ENCODE results near the gene MTX3. TPM values are rescaled to one million over a fixed set of nuclear protein-coding genes. Genes with fewer than 3 reads are reported as not detected.
A peak's percentile ranks its signal among the peaks of the same experiment; 100 is the strongest.

MTX3 gene
- total and polyA plus RNA-seq, 2 experiments from 2014 or later = 7.3 to 16.7 TPM

DNA sequence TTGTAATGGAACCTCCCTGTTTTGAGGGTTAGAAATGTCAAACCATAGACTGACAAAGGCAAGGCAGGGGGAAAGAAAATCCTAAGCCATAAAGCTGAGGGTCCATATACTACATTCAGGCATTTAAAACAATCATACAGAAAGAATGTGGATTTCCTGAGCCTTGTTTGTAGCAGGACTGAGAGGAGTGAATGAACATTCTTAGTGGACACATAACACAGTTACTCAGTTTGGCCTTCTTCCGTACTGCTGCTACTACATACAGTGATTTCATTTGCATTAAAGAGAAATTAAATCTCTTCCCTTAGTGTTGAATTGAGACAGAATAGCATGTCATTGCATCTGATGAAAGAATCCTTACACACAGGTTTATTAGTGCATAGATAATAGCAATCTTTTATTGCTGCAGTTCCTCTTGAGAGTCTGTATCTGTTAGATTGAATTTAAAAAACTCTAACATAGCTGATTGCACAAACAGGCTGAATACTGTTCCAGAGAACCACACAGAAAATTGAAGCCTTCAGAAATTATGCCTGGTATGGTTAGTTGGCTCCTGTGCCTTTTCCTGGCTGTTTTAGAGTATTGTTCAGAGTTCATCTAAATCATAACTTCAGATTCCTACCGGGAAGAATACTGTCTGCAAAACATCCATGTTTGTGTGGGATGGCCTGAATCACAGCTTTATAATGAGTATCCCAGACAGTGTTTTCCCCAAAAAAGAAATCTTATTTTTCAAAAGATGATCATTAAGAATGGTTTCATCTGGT lies 2.0 kb upstream of the MTX3 start:
- no peak overlapping the region for H3K4me3 ChIP-seq
- DNase-seq (ENCODE audit: low read depth in 1 of 2, low spot score in 1 of 2) = no peak
- TF ChIP-seq, protein P1, sequence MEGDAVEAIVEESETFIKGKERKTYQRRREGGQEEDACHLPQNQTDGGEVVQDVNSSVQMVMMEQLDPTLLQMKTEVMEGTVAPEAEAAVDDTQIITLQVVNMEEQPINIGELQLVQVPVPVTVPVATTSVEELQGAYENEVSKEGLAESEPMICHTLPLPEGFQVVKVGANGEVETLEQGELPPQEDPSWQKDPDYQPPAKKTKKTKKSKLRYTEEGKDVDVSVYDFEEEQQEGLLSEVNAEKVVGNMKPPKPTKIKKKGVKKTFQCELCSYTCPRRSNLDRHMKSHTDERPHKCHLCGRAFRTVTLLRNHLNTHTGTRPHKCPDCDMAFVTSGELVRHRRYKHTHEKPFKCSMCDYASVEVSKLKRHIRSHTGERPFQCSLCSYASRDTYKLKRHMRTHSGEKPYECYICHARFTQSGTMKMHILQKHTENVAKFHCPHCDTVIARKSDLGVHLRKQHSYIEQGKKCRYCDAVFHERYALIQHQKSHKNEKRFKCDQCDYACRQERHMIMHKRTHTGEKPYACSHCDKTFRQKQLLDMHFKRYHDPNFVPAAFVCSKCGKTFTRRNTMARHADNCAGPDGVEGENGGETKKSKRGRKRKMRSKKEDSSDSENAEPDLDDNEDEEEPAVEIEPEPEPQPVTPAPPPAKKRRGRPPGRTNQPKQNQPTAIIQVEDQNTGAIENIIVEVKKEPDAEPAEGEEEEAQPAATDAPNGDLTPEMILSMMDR (IDR thresholded peaks at IDR 0.05; ENCODE audit: low read depth, low read length) = no peak

DNA sequence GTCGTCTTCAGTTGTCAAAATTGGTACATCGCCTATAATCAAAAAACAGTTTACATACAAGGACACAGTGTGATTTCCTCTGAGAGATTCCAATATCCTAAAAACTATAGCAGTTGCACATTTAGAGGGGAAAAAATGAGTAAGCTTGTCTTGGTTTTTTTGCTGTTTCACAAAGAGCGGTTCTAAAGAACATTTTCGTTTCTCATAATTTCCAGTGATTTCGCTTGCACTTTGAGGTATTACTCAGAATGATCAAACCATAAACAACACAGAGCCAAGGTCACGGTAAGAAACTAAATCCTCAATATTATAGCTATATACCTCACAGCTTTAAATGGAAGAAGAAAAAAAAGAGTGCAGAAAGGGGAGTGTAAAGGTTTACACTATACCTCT lies 861 bp downstream of the MTX3 start:
- Histone ChIP-seq H3K27ac (peak overlapping the region; percentile 88), H3K27me3 (no peaks in the 10 kb centered on the region), H3K36me3 (peaks cover 11% of the 10 kb centered on the region), H3K4me3 (peak overlapping the region; percentile 55), H3K4me1 (ENCODE audit: low read depth) (peaks cover 15% of the 10 kb centered on the region), H3K9me3 (ENCODE audit: low read depth) (no peaks in the 10 kb centered on the region)
- DNase-seq (ENCODE audit: low read depth in 1 of 2, low spot score in 1 of 2) = no peak
- TF ChIP-seq, protein P1 (IDR thresholded peaks at IDR 0.05; ENCODE audit: low read depth, low read length) = no peak

More for the DNA sequence above, 2.0 kb upstream of the MTX3 start:
- Histone ChIP-seq H3K27ac (no peak overlapping the region), H3K27me3 (no peaks in the 10 kb centered on the region), H3K4me1 (ENCODE audit: low read depth) (peaks cover 15% of the 10 kb centered on the region), H3K36me3 (peaks cover 6% of the 10 kb centered on the region), H3K9me3 (ENCODE audit: low read depth) (no peaks in the 10 kb centered on the region)

DNA sequence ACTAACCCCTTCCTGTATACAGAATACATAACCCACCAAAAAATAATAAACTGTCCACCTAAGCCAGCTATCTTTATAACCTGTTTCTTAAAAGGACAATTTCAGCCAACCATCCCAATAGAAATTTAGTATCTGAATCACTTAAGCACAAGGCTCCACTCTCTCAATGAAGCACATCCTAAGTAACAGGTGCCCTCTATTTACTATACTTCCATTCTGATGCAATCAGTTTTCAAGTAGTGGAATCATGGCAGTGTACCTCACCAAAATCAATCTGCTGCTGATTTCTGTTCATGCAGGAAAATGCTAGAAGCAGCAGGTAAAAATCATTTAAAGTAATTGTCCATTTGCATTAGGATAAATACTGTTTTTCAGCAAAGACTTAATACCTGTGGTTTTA lies 4.8 kb downstream of the MTX3 start:
- Histone ChIP-seq H3K9me3 (ENCODE audit: low read depth) (no peaks in the 10 kb centered on the region), H3K36me3 (peaks cover 29% of the 10 kb centered on the region)
- TF ChIP-seq, protein P1 (IDR thresholded peaks at IDR 0.05; ENCODE audit: low read depth, low read length) = no peak

DNA sequence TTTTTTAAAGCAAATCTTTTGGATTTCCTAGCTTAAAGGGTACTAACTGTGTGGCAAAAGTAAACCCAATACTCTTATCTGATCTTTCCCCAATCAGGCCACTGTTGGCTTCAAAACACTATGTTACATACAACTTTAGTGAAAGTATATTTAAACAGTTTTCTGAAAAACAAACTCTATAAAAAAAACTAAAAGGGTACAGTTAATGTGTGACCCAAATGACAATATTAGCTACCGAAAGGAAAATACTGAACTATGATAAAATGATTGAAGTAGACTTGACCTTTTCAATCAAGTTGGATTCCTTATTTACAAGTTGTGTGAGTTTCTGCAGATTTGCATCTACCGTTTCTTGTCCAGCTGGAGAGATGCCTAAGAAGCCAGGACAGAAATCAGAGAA lies 5.8 kb downstream of the MTX3 start:
- Histone ChIP-seq H3K27me3 (no peaks in the 10 kb centered on the region), H3K9me3 (ENCODE audit: low read depth) (no peaks in the 10 kb centered on the region), H3K4me3 (no peak overlapping the region), H3K36me3 (peaks cover 31% of the 10 kb centered on the region), H3K27ac (no peak overlapping the region), H3K4me1 (ENCODE audit: low read depth) (peaks cover 8% of the 10 kb centered on the region)
- TF ChIP-seq, protein P1 (IDR thresholded peaks at IDR 0.05; ENCODE audit: low read depth, low read length) = no peak
- no peak for DNase-seq (ENCODE audit: low read depth in 1 of 2, low spot score in 1 of 2)

More for the DNA sequence above, 4.8 kb downstream of the MTX3 start:
- Histone ChIP-seq H3K27me3 (no peaks in the 10 kb centered on the region), H3K4me3 (no peak overlapping the region), H3K27ac (no peak overlapping the region), H3K4me1 (ENCODE audit: low read depth) (peaks cover 8% of the 10 kb centered on the region)
- DNase-seq (ENCODE audit: low read depth in 1 of 2, low spot score in 1 of 2) = no peak

DNA sequence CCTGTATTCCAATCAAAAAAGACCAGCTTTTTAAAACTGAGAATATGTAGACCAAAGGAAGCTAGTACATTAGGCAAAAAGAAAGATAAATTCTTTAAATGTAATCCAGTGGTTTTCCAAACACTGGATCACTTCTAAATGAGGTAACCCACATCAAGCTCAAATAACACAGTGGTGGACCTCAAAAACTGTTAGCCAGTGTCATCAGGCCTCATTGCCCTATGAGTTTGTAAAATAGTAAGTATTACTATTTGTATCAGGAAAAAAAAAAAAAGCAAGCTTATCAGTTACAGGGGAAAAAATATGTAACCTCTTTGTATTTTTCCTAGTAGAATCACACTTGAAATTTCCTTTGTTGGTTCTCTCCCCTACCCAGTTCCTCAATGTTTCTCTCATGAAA lies 6.7 kb downstream of the MTX3 start:
- Histone ChIP-seq H3K36me3 (peaks cover 37% of the 10 kb centered on the region), H3K4me1 (ENCODE audit: low read depth) (no peaks in the 10 kb centered on the region), H3K27ac (no peak overlapping the region), H3K4me3 (no peak overlapping the region), H3K9me3 (ENCODE audit: low read depth) (no peaks in the 10 kb centered on the region), H3K27me3 (no peaks in the 10 kb centered on the region)
- TF ChIP-seq, protein P1 (IDR thresholded peaks at IDR 0.05; ENCODE audit: low read depth, low read length) = no peak
- DNase-seq (ENCODE audit: low read depth in 1 of 2, low spot score in 1 of 2) = no peak
